GM18951 (cell line): ENCODE results near the gene SKIL.

Experiments
- POLR2A ChIP-seq: IDR thresholded peaks from 4 replicates; pipeline ENCODE4 v1.6.1; 2011; ENCODE audit warnings: mild to moderate bottlenecking; ENCODE audit not compliant: insufficient read length, insufficient read depth; ENCODE audit errors: extremely low read depth
- in situ Hi-C: fragments of 300-500 bp; cut with MboI; formaldehyde crosslinking; loops from one replicate; pipeline ENCODE4 v1.12.0; 2022; ENCODE audit warnings: low sequenced_read_pairs, mixed read lengths, inconsistent platforms; ENCODE audit not compliant: unreplicated experiment

Gene SKIL

DNA sequence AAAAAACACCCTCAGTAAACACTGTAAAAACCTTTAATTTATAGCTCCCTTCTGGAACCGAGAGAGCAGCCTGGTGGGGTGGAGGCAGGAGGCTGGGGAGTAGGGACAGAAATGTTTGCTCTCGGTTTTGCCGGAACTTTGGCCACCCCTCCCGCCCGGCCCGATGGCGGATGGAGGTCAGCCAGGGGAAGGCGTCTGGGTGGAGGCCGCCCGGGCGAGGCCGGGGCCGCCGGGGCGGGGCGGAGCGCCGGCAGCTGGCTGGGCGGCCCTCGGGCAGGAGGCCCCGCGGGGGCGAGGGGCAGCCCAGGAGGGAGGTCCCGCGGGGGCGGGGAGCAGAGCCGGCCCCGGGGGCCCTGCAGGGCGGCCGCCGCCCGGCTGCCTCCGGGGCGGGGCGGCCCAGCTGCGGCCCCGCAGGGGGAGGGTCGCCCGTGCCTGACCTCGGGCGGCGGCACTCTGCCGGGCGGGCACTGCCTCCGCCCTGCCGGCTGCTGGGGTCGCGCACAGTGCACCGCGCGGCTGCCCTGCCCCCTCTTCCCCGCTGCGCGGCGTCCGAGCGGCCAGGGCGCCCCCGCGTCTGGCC is 829 bp upstream of the SKIL start:
- peak; percentile 60 for TF ChIP-seq POLR2A

DNA sequence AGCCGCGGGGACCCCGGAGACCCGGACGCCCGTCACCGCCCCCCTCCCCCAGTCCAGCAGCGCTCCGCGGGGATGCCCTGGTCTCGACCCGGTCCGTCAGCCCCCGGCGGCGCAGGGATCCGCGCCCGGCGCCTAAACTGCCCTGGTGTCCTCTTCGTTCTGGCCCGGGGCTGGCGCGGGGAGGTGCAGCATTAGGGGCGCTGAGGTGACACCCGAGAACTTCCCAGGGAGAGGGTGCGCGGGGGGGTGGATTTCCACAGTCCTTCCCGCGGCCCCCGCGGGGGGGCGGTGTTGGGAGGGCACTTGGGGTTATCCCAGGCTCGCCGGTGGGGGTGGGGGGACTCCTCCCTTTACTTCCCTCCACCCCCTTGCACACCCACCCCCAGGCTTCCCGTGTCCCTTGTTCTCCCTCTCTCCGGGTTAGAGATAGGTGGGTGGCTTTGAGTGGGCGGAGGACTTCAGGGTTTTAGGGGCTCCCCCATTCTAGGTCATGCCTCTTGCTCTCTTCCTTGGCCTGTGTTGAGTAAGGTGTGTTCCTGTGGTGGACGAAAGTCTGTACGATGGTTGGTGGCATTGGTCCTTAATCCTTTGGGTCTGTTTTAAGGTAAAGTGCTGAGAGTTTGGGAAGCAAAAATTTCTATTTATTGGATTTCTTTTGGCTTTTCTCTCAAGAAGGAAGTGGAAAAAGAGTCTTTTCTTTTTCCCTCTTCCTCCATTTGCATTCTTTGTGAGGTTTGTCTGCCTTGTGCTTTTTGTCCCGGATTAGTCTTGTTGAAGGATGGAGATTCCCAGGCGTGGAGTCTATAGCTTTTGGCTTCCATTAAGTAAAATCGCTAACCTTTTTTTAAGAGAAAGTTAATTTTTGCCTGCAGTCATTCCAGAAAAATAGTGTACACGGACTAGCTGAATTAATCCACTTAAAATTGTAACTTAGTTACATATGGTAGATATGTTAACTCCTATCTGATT is 811 bp downstream of the SKIL start:
- TF ChIP-seq POLR2A: no peak
- in situ Hi-C loops: no loop called here

More for the DNA sequence above, 829 bp upstream of the SKIL start:
- in situ Hi-C loops: no loop called here

DNA sequence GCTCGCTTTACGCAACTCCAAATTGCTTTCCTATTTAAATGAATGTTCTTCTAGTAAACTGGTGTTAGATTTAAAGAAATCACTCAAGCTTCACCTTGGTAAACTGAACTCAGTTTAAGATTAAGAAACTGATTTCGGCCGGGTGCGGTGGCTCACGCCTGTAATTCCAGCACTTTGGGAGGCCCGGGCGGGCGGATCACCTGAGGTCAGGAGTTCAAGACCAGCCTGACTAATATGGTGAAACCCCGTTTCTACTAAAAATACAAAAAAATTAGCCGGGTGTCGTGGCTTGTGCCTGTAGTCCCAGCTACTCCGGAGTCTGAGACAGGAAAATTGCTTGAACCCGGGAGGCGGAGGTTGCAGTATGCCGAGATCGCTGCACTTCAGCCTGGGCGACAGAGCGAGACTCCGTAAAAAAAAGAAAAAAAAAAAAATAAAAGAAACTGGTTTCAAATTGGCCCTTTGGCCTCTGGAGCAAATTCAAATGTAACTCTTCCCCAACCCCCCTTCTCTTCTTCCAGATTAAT is 1.7 kb downstream of the SKIL start:
- in situ Hi-C loops: no loop called here
- TF ChIP-seq POLR2A: no peak

DNA sequence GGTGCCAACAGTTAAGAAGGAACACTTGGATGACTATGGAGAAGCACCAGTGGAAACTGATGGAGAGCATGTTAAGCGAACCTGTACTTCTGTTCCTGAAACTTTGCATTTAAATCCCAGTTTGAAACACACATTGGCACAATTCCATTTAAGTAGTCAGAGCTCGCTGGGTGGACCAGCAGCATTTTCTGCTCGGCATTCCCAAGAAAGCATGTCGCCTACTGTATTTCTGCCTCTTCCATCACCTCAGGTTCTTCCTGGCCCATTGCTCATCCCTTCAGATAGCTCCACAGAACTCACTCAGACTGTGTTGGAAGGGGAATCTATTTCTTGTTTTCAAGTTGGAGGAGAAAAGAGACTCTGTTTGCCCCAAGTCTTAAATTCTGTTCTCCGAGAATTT is 3.0 kb downstream of the SKIL start:
- in situ Hi-C loops: no loop called here
- TF ChIP-seq POLR2A: no peak

DNA sequence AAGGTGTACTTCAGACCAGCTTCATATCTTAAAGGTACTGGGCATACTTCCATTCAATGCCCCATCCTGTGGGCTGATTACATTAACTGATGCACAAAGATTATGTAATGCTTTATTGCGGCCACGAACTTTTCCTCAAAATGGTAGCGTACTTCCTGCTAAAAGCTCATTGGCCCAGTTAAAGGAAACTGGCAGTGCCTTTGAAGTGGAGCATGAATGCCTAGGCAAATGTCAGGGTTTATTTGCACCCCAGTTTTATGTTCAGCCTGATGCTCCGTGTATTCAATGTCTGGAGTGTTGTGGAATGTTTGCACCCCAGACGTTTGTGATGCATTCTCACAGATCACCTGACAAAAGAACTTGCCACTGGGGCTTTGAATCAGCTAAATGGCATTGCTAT is 3.4 kb downstream of the SKIL start:
- in situ Hi-C loops: no loop called here

DNA sequence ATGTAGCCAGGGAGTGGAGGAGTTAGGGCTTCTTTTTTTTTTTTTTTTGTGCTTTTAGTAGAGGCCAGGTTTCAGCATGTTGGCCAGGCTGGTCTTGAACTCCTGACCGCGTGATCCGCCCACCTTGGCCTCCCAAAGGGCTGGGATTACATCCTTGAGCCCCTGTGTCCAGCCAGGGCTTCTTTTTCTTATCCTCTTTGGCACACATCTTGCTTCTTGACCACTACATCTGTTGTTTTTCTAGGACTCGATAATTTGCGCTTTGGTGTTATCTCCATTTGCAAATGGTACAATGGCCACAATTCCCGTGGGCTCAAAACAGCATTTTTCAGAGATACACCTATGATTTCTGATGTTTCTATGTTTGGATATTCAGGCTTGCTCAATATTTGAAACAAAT is 4.2 kb downstream of the SKIL start:
- TF ChIP-seq POLR2A: no peak
- in situ Hi-C loops: no loop called here

More for the DNA sequence above, 3.4 kb downstream of the SKIL start:
- no peak for TF ChIP-seq POLR2A

DNA sequence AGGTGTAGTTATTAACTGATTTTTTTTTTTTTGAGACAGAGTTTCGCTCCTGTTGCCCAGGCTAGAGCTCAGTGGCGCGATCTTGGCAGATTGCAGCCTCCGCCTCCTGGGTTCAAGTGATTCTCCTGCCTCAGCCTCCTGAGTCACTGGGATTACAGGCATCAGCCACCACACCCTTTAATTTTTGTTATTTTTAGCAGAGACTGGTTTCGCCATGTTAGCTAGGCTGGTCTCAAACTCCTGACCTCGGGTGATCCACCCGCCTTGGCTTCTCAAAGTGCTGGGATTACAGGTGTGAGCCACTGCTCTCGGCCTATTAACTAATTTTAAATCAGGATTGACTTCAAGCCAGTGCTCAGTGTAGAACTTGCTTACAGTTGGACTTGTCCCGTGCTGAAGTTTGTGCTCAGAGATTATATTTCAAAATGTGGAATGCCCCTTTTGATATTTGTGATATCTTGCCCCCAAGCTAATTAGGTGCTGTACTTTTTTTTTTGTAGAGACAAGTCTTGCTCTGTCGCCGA is 6.0 kb downstream of the SKIL start:
- TF ChIP-seq POLR2A: no peak
- in situ Hi-C loops: no loop called here

DNA sequence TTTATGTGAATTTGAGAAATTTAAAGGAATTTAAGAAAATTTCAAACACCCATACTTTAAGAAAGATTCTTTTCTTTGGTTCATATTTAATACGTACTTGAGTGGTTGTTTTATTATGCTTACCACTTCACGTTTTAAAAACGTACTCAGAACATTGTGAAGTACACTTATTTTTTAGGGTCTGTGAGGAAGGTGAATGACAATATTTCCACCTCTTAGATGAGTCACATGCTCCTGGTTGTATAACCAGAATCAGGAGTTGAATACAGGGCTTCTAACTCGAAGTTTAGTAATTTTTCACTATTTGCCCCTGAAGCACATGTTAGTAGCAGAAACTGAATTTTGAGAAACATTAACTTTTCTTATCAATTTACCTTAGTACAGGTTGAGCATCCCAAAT is 7.5 kb downstream of the SKIL start:
- TF ChIP-seq POLR2A: no peak
- in situ Hi-C loops: no loop called here

DNA sequence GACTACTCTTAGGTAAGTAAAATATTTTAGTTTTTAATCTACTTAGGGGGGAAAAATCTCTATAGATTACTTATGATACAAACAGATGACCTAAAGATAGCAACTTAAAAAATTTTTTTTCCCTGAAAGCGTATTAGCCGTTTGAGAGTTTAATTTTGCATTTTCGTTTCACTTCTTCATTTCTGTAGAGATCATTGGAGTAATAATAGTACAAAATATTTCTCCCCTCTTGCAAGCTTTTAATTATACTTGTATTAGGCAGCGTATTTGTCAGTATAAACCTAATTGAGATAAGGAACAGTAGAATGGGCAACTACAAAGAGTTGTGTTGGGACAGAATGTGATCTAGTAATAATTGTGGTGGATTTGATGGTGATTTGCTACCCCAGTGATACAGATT is 10.3 kb downstream of the SKIL start:
- in situ Hi-C loops: no loop called here
- TF ChIP-seq POLR2A: no peak

DNA sequence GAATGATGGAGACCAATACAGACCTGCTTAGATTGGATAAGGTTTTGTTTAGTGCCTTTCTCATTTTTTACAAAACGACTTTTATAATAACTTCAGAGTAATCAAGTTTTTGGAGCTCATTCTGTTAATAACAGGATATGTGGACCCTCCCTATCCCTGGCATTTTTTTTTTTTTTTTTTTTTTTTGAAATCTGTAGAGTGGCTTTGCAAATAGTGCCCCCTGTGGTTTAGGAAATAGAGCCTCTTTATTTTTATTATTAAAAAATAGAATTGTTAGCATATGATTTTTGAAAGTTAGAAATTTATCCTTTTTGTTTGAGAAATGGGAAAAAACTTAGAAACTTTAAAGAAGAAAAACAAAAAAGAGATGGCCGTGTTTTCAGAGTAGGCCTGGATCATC is 11.4 kb downstream of the SKIL start:
- TF ChIP-seq POLR2A: no peak
- in situ Hi-C loops: no loop called here

DNA sequence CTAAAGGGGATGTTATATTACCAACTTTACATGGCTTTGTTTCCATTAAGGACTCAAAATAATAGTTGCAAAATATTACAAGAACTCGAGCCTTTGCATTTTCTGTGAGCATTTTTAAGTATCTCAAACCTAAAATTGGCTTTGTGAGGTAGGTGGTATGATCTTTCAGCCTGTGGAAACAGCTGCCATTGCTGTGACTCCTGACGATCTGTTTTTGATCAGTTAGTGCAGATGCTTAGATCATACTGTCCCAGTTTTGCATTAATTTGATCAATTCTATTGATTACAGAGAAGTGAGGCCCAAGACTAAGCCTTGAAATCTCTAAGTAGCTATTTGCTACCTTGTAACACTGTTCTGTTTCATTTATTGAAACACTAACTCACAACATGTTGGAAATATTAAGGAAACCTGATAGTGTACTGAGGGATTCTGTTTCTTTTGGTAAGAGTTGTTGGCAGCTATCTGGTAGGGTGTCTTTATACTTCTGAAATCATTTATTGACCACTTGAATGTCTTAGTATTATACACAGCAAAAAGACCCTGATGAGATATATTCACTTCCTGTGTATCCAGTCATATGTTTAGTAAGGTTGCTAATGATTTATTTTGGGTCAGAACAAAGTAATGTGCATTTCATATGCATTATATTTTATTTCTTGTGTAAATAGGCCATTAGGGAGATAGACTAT is 14.8 kb downstream of the SKIL start:
- in situ Hi-C loops: no loop called here
- no peak for TF ChIP-seq POLR2A

DNA sequence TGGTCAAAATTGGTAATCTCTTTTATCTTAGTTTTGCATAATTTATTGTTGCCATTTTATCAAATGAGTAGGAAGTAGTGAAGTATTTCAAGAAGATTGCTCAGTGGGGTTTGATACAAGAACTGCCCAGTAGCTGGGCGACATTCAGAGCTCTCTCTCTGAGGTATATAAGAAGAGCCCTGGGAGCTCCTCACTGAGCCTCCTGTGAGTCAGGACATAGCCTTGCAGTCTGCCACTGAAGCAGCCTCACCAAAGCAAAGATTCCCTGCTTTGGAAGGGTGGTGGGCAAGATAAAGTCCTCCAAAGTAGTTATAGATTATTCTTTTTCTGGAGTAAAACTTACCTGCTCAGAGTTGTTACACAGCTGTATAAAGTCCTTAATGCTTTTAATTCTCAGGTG is 26.1 kb downstream of the SKIL start:
- in situ Hi-C loops: no loop called here
- no peak for TF ChIP-seq POLR2A

DNA sequence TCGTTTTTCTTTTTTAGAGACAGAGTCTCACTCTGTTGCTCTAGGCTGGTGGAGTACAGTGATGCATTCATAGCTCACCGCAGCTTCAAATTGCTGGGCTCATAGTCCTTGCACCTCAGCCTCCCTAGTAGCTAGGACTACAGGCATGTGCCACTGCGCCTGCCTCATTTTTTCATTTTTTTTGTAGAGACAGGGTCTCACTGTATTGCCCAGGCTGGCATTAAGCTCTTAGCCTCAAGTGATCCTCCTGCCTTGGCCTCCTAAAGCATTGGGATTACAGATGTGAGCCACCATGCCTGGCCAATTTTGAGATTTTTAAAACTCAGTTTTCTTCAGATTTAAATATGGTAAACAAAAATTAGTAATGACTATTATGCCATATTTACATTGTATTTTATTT is 29.0 kb downstream of the SKIL start:
- in situ Hi-C loops: no loop called here
- TF ChIP-seq POLR2A: no peak
